Astrocyte (in vitro differentiated cells and primary cell): ENCODE data around the gene MYO19. TPM values are rescaled to one million over a fixed set of nuclear protein-coding genes. Genes with fewer than 3 reads are reported as not detected.

Source experiments
- DNase-seq: peaks from one replicate; pipeline ENCODE4 v3.0.0-alpha.2; 2010; ENCODE audit warnings: low read depth
- FAIRE-seq: peaks from 2 replicates; lab custom pipeline; 2011; peaks lifted over from hg19 to GRCh38; lab: Jason Lieb, UNC
- H2AFZ ChIP-seq: 2 replicates; pipeline ENCODE4 v1.6.0; 2012; ENCODE audit warnings: low read depth, low read length, inconsistent platforms
- H3K27ac ChIP-seq: 2 replicates; pipeline ENCODE4 v1.5.1; 2011; ENCODE audit warnings: low read depth, low read length, inconsistent platforms
- H3K27me3 ChIP-seq: 2 replicates; pipeline ENCODE4 v1.6.0; 2011; ENCODE audit warnings: low read length, inconsistent platforms; ENCODE audit not compliant: insufficient read depth
- H3K36me3 ChIP-seq: 2 replicates; pipeline ENCODE4 v1.5.1; 2011; ENCODE audit warnings: low read length, inconsistent platforms; ENCODE audit not compliant: insufficient read depth
- H3K4me1 ChIP-seq: 2 replicates; pipeline ENCODE4 v1.5.1; 2011; ENCODE audit warnings: low read length, inconsistent platforms; ENCODE audit not compliant: insufficient read depth
- H3K4me2 ChIP-seq: 2 replicates; pipeline ENCODE4 v1.6.0; 2012; ENCODE audit warnings: low read length, inconsistent platforms
- H3K4me3 ChIP-seq: 2 replicates; pipeline ENCODE4 v1.5.1; 2011; ENCODE audit warnings: low read depth, mild to moderate bottlenecking, low read length, inconsistent platforms; ENCODE audit not compliant: insufficient read depth
- H3K79me2 ChIP-seq: 2 replicates; pipeline ENCODE4 v1.6.0; 2012; ENCODE audit warnings: mild to moderate bottlenecking, low read length, inconsistent platforms; ENCODE audit not compliant: insufficient read depth
- H3K9ac ChIP-seq: 2 replicates; pipeline ENCODE4 v1.6.0; 2012; ENCODE audit warnings: mild to moderate bottlenecking, low read length, inconsistent platforms
- H3K9me3 ChIP-seq: 2 replicates; pipeline ENCODE4 v1.5.1; 2012; ENCODE audit warnings: low read depth, mild to moderate bottlenecking, low read length, inconsistent platforms; ENCODE audit not compliant: insufficient read depth
- H4K20me1 ChIP-seq: 2 replicates; pipeline ENCODE4 v1.6.0; 2012; ENCODE audit warnings: low read length, inconsistent platforms; ENCODE audit not compliant: insufficient read depth
- H3K27ac Mint-ChIP-seq: one replicate; pipeline ENCODE4 v1.8.0; 2021; ENCODE audit warnings: mild to moderate bottlenecking, mixed read lengths; ENCODE audit not compliant: unreplicated experiment
- H3K27me3 Mint-ChIP-seq: one replicate; pipeline ENCODE4 v1.8.0; 2021; ENCODE audit warnings: low read depth, mixed read lengths; ENCODE audit not compliant: unreplicated experiment
- H3K36me3 Mint-ChIP-seq: one replicate; pipeline ENCODE4 v1.8.0; 2021; ENCODE audit warnings: low read depth, mixed read lengths; ENCODE audit not compliant: unreplicated experiment
- H3K4me1 Mint-ChIP-seq: one replicate; pipeline ENCODE4 v1.8.0; 2021; ENCODE audit warnings: low read depth, mixed read lengths; ENCODE audit not compliant: unreplicated experiment
- H3K4me3 Mint-ChIP-seq: one replicate; pipeline ENCODE4 v1.8.0; 2021; ENCODE audit warnings: mild to moderate bottlenecking, moderate library complexity, mixed read lengths; ENCODE audit not compliant: unreplicated experiment
- H3K9me3 Mint-ChIP-seq: one replicate; pipeline ENCODE4 v1.8.0; 2021; ENCODE audit warnings: mild to moderate bottlenecking, mixed read lengths; ENCODE audit not compliant: unreplicated experiment
- CTCF ChIP-seq: IDR thresholded peaks from 2 replicates; pipeline ENCODE4 v1.5.1; 2011; ENCODE audit warnings: low read depth, mild to moderate bottlenecking, inconsistent platforms, low read length, moderate library complexity; ENCODE audit not compliant: insufficient read depth
- EZH2 ChIP-seq: IDR thresholded peaks from 2 replicates; pipeline ENCODE4 v1.6.1; 2012; ENCODE audit warnings: mild to moderate bottlenecking, low read length, inconsistent platforms; ENCODE audit not compliant: insufficient read depth
- total RNA-seq: library from RNA; stranded (reverse); gene quantifications from 2 replicates; pipeline ENCODE4 v1.2.1, GENCODE V29; 2021

The MYO19 gene
- total RNA-seq, 1 donor from 2014 or later = 42.9 TPM

DNA sequence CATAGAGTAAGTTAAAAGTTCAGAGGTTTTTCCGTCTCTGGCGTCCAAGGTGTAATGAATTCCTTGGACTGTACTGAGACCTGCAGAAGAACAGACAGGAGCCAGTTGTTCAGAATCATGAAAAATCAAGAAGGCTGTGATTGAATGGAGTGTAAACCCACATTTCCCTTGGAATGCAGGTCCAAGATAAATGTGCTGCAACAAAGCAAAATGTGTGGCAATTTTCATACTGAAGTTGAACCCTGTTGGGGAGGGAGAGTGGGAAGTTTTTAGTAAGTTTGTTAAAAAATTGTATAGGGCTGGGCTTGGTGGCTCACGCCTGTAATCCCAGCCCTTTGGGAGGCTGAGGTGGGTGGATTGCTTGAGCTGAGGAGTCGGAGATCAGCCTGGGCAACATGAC lies 31.4 kb upstream of the MYO19 start:
- no peak overlapping the region for H3K4me3 Mint-ChIP-seq
- Histone ChIP-seq H4K20me1 (peaks cover 47% of the 10 kb centered on the region), H3K9ac (no peak overlapping the region), H3K4me1 (no peaks in the 10 kb centered on the region), H3K4me2 (no peak overlapping the region), H2AFZ (no peak overlapping the region), H3K27ac (no peak overlapping the region), H3K4me3 (no peak overlapping the region), H3K36me3 (peaks cover 53% of the 10 kb centered on the region), H3K27me3 (no peaks in the 10 kb centered on the region), H3K9me3 (no peaks in the 10 kb centered on the region), H3K79me2 (peaks cover 73% of the 10 kb centered on the region)
- no peaks in the 10 kb centered on the region for H3K9me3 Mint-ChIP-seq
- no peaks in the 10 kb centered on the region for H3K4me1 Mint-ChIP-seq
- TF ChIP-seq EZH2 (no peak), CTCF (no peak)
- FAIRE-seq (no peak), DNase-seq (no peak)
- peaks cover 17% of the 10 kb centered on the region for H3K36me3 Mint-ChIP-seq
- H3K27ac Mint-ChIP-seq = no peak overlapping the region
- H3K27me3 Mint-ChIP-seq = no peaks in the 10 kb centered on the region

- H3K79me2 ChIP-seq = peaks cover 98% of the 10 kb centered on the region
- no peak overlapping the region for H2AFZ ChIP-seq
- H3K9ac ChIP-seq = no peak overlapping the region
- TF ChIP-seq CTCF = no peak
- no peak for TF ChIP-seq EZH2
- H3K4me1 Mint-ChIP-seq = peaks cover 18% of the 10 kb centered on the region
- peaks cover 86% of the 10 kb centered on the region for H4K20me1 ChIP-seq
- no peaks in the 10 kb centered on the region for H3K27me3 ChIP-seq
- H3K4me3 Mint-ChIP-seq = no peak overlapping the region
- H3K36me3 ChIP-seq = peaks cover 18% of the 10 kb centered on the region
- H3K9me3 ChIP-seq = no peaks in the 10 kb centered on the region
- H3K9me3 Mint-ChIP-seq = no peaks in the 10 kb centered on the region
- no peaks in the 10 kb centered on the region for H3K27me3 Mint-ChIP-seq
- peaks cover 10% of the 10 kb centered on the region for H3K36me3 Mint-ChIP-seq
- DNase-seq (no peak), FAIRE-seq (no peak)
- no peak overlapping the region for H3K27ac Mint-ChIP-seq
- H3K4me1 ChIP-seq = no peaks in the 10 kb centered on the region
- no peak overlapping the region for H3K27ac ChIP-seq
- H3K4me3 ChIP-seq = no peak overlapping the region
- H3K4me2 ChIP-seq = no peak overlapping the region
Observed at GRCh38 chr17:36553459-36553858, 18.8 kb upstream of the MYO19 start.

DNA sequence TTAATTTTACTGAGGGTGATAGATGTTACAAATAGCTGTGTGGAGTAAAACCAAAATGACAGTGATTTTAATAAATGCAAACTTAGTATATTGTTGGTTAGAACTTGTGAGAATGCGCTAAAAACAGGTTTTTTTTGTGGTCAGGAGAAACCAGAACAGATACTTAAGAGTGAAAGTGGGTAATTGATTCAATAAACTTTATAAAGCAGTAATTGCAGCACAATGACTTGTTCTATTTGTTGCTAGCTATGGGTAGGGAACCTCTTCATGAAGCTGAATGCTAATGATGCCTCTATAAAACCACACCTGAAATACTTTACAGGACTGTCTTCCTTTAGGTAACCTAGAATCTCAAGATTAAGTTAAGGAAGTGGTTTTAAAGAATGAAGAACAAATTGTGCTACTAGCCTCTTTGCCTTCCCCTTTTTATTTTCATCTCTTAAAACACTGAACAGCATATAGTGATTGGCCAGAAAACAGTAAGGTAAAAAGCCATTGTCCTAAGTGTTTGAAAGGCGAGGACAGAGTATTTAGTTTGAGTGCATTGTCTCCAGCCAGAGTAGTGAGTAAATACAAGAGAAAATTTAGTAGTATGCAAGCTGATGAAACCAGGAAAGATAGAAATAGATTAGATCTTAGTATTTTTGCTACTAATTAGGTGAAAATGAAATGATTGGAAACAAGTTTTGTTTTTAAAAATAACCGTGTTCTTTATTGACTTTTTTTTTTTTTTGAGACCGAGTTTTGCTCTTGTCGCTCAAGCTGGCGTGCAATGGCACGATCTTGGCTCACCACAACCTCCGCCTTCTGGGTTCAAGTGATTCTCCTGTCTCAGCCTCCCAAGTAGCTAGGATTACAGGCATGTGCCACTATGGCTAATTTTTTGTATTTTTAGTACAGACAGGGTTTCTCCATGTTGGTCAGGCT lies 16.1 kb upstream of the MYO19 start:
- H3K4me2 ChIP-seq = no peak overlapping the region
- no peak overlapping the region for H3K4me3 ChIP-seq
- peaks cover 9% of the 10 kb centered on the region for H3K4me1 ChIP-seq
- no peak overlapping the region for H3K27ac Mint-ChIP-seq
- H3K27me3 ChIP-seq = no peaks in the 10 kb centered on the region
- H3K36me3 ChIP-seq = peaks cover under 1% of the 10 kb centered on the region
- no peak for TF ChIP-seq EZH2
- TF ChIP-seq CTCF = no peak
- no peaks in the 10 kb centered on the region for H3K27me3 Mint-ChIP-seq
- H3K27ac ChIP-seq = no peak overlapping the region
- H3K4me1 Mint-ChIP-seq = peaks cover 27% of the 10 kb centered on the region
- H3K36me3 Mint-ChIP-seq = peaks cover 5% of the 10 kb centered on the region
- H2AFZ ChIP-seq = no peak overlapping the region
- H4K20me1 ChIP-seq = peaks cover 94% of the 10 kb centered on the region
- H3K9me3 Mint-ChIP-seq = no peaks in the 10 kb centered on the region
- no peak for FAIRE-seq
- DNase-seq = no peak
- no peak overlapping the region for H3K9ac ChIP-seq
- no peaks in the 10 kb centered on the region for H3K9me3 ChIP-seq
- H3K79me2 ChIP-seq = peaks cover 99% of the 10 kb centered on the region
- no peak overlapping the region for H3K4me3 Mint-ChIP-seq
